ENCODE data around the gene HELZ. TPM values are rescaled to one million over a fixed set of nuclear protein-coding genes. Genes with fewer than 3 reads are reported as not detected.

HELZ gene
- polyA plus RNA-seq, 1 donor, result 27.0 TPM

DNA sequence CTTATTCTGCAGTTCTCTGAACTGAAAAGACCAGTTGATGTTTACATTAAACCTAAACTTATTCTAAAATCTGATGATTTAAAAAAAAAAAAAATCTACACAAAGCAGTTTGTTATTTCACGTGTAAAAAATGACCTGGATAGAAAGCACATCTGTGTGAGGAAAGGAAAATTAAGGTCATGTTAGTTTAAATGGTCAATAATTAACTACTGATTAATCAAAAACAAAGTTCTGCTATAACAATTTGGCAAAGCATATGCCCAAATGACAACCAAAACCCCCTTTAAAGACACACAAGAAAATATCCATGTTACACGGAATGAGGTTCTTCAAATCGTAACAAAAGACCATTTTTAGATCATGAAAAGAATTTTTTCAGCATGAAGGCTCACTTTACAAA, 170.2 kb downstream of the HELZ start:
- no peak for DNase-seq

DNA sequence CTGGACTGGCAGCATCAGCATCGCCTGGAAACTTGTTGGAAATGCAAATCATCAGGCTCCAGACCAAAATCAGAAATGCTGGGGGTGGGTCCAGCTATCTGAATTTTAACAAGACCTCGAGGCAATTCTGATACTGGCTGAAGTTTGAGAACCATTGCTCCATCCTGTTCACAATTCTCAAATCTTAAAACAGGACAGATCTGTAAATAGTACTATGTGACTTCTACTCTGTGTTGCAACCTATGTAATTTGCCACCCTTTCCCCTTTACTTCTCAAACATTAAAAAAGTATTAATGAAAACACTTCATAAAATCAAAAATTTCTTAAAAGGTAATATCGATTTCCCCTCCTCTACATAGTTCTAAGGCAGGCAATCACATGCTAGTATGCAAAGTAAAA, 172.1 kb downstream of the HELZ start:
- DNase-seq, result no peak

DNA sequence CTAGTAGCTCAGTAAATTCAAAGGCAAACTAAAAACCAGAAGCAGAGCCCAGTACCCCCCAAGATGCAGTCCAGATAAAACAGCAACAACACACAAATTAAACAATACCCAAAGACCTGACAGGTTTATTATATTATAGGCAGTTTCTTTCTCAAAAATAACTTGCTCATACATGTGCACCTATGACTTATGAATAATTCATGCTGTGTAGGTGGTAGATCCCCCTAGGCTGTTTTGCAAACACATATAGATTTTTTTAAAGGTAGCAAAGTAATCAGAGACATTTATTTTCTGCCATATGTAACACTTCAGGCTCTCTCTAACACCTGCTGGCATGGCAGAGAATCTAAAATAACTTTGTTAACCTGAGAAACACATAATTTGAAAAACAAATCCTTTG, 173.4 kb downstream of the HELZ start:
- no peak for DNase-seq

DNA sequence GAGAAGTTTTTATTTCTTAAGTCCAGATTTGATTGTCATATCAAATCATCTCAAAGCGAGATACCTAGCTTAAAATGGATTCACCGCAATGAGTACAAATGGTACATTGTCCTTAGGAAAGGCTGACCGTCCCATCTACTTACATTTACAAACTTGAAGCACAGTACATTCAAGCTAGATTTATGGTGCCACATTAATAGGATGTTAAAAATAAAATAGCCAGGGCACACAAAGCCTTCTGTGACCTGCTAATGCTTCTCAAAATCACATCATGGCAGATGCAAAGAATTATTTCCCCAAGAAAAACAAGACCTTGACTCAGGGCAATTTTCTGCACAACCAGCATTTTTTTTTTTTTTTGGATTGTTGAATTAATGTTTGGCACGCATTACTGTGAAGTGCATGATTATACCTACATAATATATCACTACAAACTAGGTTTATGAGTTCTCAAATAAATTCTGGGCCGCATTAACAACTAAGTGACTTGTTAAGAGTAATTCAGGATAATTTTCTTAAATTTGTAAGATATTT, 175.3 kb downstream of the HELZ start:
- DNase-seq, result no peak

DNA sequence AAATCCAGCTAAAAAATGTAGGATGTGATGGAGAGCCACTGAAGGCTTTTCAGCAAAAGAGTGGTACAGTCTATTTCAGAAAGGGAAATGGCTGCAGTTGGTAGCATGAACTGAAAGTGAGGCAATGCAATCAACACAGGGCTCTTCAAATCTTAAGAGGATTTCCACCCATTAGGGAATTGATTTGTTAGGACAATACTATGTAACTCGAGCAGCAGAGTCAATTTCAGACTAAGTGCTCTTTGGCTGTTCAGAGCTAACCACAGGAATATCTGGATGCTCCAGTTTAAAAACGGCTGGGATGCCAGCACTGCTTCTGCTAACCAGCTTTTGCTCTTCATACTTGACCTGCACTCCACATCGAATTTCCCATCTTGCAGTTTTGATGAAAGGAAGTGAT, 176.0 kb downstream of the HELZ start:
- DNase-seq, result no peak

DNA sequence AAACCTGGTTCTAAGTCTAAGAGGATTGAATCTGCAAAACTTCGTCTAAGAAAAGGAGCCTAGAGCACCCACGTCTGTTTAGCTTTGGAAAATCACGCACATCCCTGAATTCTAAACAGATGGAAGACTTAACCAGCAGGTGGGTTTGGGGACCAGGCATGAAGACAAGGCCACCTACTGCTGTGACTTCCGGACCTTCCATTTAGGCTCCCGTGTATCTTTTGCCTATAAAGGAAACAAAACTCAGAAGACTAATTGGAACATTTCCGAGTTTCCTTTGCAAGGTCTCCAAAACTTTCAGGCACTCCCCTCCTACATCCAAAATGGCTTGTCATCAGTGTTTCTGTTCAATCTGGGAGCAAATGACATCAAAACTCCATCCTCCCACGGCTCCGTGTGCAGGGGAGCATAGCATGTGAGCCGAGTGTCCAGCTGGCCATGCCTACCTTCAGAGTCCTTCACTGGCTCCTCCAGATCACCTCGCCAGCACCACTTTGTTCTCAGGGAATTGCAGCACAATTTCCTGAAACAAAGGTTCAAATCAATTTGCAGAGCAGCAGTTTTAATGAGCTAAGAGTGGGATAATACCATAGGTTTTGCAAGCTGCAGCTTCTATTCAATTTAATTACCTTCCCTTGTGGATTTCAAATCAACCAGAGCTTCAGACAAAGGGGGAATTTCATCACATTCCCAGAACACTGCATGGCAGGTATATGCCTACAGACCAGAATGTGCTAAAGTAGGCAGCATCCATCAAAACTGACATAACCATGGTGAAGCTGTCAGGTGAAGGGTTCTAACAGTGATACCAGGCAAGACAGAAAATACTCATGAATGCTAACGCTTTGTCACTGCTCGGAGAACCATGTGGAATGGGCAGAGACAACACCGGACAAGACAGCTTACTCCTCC, 177.2 kb downstream of the HELZ start:
- no peak for DNase-seq

DNA sequence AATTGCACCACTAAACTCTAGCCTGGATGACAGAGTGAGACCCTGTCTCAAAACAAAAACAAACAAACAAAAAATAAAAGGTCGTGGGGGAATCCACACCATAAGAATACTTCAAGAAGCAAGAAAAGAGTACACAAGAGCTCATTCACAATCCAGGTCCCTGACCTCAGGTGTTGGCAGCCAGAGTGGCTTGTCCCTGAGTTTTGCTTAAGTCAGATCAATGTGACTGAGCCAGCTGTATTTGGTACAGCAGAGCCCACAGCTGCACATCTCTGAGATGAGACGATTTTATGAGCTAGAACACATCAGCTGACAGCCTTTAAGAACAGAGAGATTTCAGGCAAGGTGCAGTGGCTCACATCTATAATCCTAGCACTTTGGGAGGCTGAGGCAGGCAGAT, 178.3 kb downstream of the HELZ start:
- no peak for DNase-seq

DNA sequence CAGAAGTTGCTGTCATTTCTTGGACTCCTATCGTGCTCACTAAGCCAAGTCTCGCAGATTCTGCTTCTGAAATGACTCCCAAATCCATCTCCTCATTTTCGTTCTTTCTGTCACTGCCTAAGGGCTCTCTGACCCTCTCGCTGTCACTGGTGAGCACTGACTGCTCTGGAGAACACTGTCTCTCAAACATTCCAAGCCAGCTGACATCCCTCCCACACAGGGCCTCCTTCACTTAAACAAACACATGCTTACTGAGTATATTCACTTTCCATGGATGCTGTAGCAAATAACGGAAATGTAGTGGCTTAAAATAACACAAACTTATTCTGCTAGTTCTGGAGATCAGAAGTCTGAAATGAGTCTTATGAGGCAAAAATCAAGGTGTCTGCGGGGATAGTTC, 181.9 kb downstream of the HELZ start:
- DNase-seq, result no peak

DNA sequence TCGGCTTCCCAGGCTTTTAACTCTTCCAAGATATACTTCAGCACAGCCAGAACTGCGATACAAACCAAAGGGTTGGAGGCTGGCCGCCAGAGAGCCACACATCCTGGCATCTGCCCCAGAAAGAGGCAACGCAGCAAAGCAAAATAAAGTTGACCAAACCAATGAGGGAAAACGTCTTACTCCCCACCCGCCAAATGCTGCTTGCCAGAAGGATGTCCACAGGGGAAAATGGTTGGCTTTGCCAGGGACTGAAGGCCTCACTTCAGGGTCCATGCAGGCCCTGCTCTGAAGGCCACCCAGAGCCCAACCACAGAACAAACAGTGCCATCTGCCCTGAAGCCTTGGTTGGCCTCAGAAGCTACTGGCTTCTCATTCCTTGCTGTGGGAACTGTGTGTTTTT, 185.6 kb downstream of the HELZ start:
- no peak for DNase-seq

DNA sequence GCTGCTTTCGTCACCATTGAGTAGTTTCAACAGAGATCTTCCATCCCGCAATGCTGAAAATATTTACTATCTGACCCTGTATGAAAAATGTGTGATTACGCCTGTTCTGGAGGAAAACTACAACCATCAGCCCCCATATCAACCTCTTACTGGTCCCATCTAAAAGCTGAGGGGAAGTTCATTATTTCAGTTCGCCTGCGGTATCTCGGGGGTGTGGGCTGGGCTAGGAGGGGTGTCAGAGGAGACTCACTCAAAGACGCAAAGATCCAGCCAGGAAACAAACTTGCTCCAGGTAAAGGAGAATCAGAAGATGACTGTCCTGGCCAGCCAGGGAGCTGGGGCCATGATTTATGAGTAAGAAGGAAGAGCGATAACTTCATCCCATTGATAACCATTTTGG, 187.0 kb downstream of the HELZ start:
- no peak for DNase-seq

DNA sequence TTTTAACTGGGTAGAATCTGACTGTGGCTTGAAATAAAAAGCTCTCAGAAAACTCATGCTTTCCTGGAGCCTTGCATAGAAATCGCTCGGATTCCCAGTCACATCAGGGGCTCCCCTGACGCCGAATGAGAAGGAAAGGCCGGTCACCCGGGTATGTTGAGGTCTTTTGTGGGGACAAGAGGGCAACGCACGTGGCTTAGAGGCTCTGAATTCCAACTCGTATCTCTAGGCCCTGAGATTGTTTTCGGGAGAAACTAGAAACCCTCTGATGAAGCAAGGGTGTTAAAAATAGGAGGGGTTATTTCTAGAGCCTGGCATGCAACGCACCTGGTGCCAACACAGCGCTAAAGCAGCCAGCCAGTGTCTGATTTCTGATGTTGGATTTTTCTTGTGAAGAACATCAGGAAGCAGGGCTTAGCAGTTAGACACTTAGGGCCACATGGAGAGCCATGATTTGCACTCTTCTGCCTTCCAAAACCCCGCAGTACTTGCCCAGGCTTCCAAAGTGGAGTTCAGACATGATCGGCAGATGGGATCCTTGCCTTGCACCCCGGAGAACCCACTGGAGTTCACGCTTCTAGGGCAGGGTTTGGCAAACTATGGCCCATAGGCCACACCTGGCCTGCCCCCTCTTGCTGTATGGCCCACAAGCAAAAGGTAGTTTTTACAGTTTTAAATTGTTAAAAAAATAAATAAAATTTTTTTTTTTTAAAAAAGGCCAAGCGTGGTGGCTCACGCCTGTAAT, 188.1 kb downstream of the HELZ start:
- no peak for DNase-seq

DNA sequence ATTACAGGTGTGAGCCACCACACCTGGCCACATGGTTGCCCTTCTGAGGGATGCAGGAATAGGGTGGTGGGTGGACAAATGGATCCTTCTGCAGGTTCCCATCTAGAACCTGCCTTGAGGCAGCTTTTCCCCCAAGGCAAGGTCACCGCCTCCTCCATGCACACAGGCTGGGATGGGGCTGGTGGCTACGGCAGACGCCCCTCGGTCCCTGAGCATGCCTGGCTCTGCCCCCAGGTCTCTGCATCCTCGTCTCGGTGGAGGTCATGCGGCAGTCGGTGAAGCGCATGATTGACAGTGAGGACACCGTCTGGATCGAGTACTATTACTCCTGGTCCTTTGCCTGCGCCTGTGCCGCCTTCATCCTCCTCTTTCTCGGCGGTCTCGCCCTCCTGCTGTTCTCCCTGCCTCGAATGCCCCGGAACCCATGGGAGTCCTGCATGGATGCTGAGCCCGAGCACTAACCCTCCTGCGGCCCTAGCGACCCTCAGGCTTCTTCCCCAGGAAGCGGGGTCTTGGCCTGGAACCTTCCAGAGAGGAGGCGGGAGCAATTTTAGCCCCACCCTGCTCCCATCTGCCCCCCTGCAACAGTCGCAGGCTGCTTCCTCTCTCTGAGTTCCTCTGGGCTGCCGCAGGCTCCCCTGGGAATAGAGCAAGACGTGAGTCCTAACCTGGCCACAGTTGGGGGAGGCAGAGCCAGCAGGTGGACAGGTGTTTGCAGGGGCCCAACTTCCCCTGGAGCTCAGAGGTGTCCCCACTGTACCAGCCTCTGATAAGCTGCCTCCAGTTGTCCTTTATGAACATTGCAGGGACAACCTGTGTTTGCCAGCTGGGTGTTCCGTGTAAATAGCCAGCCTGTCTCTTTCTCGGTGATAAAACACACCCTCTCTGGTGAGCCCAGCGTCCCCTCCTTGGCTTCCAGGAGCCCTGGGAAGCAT, 188.9 kb downstream of the HELZ start:
- no peak for DNase-seq

DNA sequence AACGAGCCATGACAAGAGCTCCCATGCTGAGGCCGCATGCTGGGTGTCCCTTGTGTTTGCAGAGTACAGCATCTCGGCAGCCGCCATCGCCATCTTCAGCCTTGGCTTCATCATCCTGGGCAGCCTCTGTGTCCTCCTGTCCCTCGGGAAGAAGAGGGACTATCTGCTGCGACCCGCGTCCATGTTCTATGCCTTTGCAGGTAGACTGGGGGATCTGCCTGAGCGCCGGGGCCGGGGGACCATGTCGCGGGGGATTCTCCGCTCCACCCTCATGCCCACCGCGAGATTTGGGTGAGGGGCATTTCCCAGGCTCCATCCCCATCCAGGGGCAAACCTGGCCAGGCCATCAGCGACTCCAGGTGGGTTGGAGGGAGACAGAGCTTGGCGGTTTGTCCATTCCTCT, 190.0 kb downstream of the HELZ start:
- no peak for DNase-seq

DNA sequence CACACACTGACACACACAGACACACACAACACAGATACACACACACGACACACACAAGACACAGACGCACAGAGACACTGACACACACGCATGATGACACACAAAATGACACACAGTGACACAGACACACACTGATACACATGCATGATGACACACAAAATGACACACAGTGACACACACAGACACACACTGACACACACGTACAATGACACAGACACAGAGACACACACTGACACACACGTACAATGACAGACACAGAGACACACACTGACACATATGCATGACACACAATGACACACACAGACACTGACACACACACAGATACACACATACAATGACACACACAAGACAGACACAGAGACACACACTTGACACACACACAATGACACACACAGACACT, 190.4 kb downstream of the HELZ start:
- DNase-seq, result no peak

DNA sequence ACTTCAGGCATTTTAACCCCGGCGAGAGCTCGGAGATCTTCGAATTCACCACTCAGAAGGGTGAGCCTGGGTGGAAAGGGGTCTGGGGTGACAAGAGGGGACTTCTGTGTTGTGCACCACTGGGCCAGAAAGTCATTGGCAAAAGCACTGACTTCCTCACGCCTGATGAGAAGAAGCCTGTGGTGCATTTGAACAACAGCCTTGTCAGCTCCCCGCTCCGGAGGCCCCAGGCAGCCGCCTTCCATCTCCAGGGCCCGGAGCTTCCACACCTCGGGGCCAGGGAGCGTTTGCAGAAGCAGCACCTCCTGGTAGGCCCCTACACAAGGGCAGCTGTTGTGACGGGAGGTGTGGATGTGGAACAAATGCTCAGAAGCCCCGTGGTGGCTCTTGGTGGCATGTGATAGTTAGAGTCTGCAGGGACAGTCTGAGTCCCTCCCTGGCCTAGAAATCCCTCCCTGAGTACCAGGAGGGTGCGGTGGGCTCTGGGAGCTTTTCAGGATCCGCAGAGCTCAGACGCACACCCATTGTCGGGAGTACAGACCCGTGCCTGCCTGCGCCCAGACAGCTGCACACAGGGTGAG, 190.9 kb downstream of the HELZ start:
- no peak for DNase-seq

DNA sequence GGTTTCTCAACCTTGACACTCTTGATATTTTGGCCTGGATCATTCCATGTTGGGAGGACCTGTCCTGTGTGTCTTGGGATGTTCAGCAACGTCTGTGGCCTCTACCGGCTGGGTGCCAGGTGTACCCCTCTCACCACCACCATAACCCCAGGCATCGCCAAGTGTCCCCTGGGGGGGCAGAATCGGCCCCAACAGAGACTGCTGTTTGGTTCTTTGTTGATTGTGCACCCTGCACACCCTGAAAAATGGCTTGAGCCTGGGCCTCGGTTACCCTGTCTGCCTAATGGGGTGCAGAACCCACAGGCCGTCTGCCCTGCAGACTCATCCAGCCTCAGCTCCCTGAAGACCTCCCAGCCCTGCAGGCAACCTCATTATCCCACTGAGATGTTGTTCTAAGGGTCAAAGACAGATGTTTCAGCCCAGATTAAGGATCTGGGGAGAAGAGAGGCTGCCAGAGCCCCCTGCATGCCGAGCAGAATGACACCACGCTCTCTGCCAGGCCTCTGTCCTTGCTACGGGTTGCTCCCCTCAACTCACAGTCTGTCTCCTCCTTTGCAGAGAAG, 191.5 kb downstream of the HELZ start:
- DNase-seq, result no peak

DNA sequence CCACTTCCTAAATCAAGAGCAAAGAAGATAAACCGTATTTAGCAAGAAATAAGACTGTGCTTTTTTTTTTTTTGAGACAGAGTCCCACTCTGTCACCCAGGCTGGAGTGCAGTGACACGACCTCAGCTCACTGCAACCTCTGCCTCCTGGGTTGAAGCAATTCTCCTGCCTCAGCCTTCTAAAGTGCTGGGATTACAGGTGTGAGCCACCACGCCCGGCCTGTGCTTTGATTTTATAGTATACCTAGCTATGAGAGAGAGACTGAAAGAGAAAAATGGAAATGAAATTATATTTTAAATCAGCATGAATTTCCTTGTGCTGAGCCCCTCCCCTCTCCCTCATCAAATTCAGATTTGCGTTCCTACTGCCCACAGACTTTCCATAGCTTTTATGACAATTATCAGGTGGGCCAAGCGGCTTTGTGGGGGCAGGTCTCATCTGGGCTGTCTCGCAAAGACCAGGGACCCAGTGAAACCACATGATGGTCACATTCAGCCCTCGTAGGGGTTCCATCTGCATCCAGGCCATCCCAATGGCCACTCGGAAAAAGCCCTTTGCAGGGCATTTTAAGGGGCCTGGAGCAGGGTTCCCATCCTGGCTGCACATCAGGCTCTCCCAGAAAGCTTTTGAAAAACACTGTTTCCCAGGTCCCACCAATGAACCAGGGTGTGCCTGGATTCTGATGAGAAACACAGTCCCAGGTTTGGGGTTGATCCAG, 192.1 kb downstream of the HELZ start:
- DNase-seq, result no peak

DNA sequence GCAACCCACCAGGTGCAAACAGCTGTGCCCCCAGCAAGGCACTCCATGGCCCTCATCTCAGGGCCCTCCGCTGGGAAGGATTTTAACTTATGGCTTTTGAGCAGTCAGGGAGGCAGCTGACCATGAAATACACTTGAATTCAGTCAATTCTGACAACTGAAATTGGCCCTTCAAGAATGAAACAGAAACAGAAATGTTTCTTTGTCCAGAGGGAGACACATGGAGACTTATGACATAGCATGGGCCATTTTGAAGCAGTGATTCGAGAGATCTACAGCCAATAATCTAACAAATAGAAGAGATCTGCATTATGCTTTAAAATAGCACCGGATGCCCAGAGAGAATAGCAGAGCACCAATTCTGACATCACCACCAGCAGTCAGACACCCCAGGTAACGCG, 193.2 kb downstream of the HELZ start:
- no peak for DNase-seq

DNA sequence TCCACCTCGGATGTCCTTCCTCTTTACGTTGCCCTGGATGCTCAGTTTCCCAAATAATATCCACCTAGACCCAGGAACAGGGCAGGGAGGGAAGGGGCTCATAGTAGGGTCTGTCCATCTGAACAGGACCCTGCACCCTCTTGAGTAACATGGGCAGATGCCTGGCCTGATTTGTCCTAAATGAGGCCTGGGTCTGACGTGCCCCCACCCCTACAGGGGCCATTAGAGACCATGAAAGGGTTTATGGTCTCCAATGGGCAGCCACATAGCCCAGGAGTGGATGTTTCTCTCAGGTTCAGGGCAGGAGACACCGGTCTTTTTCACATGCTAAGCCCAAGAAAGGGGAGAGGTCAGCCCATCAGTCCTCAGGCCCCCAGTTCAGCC, 193.8 kb downstream of the HELZ start:
- DNase-seq, result no peak

DNA sequence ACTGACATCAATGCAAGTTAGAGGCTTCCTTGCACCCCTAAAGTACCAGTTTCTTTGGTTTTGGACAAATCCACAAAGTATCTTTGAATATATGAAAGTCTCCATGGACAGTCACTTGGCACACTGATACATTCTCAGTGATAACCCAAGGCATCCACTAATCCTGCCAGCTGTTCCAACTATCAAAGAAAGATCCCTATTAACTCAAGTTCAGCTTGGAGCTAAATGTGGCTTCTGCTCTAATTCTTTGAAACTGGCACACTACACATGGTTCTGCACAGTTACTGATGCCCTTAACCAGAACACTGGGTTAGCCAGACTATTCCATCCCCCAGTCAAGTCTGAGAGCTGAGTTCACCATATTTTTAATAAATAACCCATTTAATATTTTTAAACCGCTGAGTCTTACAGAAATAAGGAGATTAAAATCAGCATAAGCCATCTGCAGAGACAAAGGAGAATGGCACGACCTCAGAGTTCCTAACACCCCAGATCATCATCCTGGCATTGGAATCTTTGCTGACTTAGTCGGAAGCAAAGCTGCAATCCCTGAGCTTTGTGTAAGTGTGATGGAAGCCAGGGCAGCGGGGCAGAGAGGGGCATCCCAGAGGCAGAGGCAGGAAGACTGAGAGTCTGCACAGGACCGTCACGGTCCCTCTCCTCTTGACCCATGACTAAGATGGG, 194.4 kb downstream of the HELZ start:
- DNase-seq, result no peak

DNA sequence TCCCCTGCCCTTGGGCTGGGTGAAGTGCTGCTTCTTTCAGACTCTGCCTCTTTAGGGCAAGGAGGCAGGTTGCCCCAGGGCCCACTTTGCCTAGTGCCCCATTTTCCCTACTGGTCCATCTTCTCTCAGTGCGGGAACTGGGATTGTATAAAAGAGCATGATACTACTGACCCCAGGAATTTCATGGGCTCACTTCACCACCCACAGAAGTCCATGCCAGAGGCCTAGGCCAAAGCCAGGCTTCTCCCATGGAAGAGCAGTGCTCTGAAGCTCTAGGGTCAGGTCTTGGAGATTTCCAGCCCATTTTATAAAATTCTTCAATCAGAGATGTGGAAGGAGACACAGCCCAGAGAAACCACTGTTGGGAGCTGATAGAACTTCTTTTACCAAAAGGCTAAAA, 194.9 kb downstream of the HELZ start:
- no peak for DNase-seq
